C4-2B (cell line): ENCODE data around the gene RAD18.

Source experiments
- ZFX ChIP-seq: fragments of 450-650 bp; IDR thresholded peaks from 2 replicates; pipeline ENCODE4 v1.6.1; 2017
- TF ChIP-seq, protein P1 (sequence below): fragments of 450-650 bp; conservative IDR thresholded peaks from 2 replicates; pipeline ENCODE4 v1.5.1; 2017; ENCODE audit warnings: mild to moderate bottlenecking

GRCh38 chr3:8872261-8872660, 91.0 kb downstream of the RAD18 start:
- no peak for TF ChIP-seq ZFX
- TF ChIP-seq, protein P1, sequence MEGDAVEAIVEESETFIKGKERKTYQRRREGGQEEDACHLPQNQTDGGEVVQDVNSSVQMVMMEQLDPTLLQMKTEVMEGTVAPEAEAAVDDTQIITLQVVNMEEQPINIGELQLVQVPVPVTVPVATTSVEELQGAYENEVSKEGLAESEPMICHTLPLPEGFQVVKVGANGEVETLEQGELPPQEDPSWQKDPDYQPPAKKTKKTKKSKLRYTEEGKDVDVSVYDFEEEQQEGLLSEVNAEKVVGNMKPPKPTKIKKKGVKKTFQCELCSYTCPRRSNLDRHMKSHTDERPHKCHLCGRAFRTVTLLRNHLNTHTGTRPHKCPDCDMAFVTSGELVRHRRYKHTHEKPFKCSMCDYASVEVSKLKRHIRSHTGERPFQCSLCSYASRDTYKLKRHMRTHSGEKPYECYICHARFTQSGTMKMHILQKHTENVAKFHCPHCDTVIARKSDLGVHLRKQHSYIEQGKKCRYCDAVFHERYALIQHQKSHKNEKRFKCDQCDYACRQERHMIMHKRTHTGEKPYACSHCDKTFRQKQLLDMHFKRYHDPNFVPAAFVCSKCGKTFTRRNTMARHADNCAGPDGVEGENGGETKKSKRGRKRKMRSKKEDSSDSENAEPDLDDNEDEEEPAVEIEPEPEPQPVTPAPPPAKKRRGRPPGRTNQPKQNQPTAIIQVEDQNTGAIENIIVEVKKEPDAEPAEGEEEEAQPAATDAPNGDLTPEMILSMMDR = no peak
